GM18505 (cell line): ENCODE measurements around the gene GCG.

ENCODE experiments used
- ATAC-seq: cut with Tn5 transposase; IDR thresholded peaks from one replicate; pipeline ENCODE4 v1.9.1; 2021; ENCODE audit not compliant: unreplicated experiment
- POLR2A ChIP-seq: IDR thresholded peaks from 4 replicates; pipeline ENCODE4 v1.6.1; 2011; ENCODE audit warnings: borderline replicate concordance; ENCODE audit not compliant: insufficient read depth, insufficient read length; ENCODE audit errors: extremely low read depth

The GCG gene

GRCh38 chr2:162152147-162152546, at the start of gene GCG:
GCG (minus strand) TSS chr2:162152247; CDS start chr2:162149178, 3,069 bp downstream.
- no peak for TF ChIP-seq POLR2A
- no peak for ATAC-seq

GRCh38 chr2:162200636-162201035, 48.6 kb upstream of the GCG start:
- no peak for TF ChIP-seq POLR2A

GRCh38 chr2:162199913-162200312, 47.9 kb upstream of the GCG start:
- no peak for TF ChIP-seq POLR2A
- no peak for ATAC-seq

More at GRCh38 chr2:162200636-162201035, 48.6 kb upstream of the GCG start:
- ATAC-seq, result no peak

GRCh38 chr2:162198239-162198638, 46.2 kb upstream of the GCG start:
- TF ChIP-seq POLR2A, result no peak
- no peak for ATAC-seq

- TF ChIP-seq POLR2A, result no peak
- no peak for ATAC-seq
Measured at GRCh38 chr2:162197069-162197825, 45.2 kb upstream of the GCG start.

- ATAC-seq, result no peak
- TF ChIP-seq POLR2A, result no peak
Measured at GRCh38 chr2:162196638-162197037, 44.6 kb upstream of the GCG start.

- no peak for ATAC-seq
- TF ChIP-seq POLR2A, result no peak
Measured at GRCh38 chr2:162188451-162188850, 36.4 kb upstream of the GCG start.

GRCh38 chr2:162185541-162186232, 33.6 kb upstream of the GCG start:
- TF ChIP-seq POLR2A, result no peak
- no peak for ATAC-seq

- no peak for TF ChIP-seq POLR2A
- ATAC-seq, result no peak
Measured at GRCh38 chr2:162184821-162185450, 32.9 kb upstream of the GCG start.

- no peak for TF ChIP-seq POLR2A
- no peak for ATAC-seq
Measured at GRCh38 chr2:162184359-162184758, 32.3 kb upstream of the GCG start.

GRCh38 chr2:162182395-162182794, 30.3 kb upstream of the GCG start:
- no peak for ATAC-seq
- no peak for TF ChIP-seq POLR2A

GRCh38 chr2:162177301-162177700, 25.3 kb upstream of the GCG start:
- TF ChIP-seq POLR2A, result no peak
- no peak for ATAC-seq

- ATAC-seq, result no peak
- TF ChIP-seq POLR2A, result no peak
Measured at GRCh38 chr2:162175714-162176113, 23.7 kb upstream of the GCG start.

GRCh38 chr2:162174746-162175145, 22.7 kb upstream of the GCG start:
- TF ChIP-seq POLR2A, result no peak
- no peak for ATAC-seq

GRCh38 chr2:162172802-162173370, 20.8 kb upstream of the GCG start:
- TF ChIP-seq POLR2A, result no peak
- no peak for ATAC-seq
